HepG2 (cell line): ENCODE measurements around the gene ZNF230. TPM values are rescaled to one million over a fixed set of nuclear protein-coding genes. Genes with fewer than 3 reads are reported as not detected.
A peak's percentile ranks its signal among the peaks of the same experiment; 100 is the strongest.

Experiments used
- EZH2 ChIP-seq: conservative IDR thresholded peaks from 2 replicates; pipeline ENCODE4 v1.6.1; 2012; ENCODE audit warnings: mild to moderate bottlenecking, low read depth, low read length, moderate library complexity
- HNF4G ChIP-seq, 2 experiments: sonication (generic) in 1 of 2; formaldehyde crosslinking in 1 of 2; IDR thresholded peaks; 2 replicates each; pipeline versions ENCODE4 v1.4.0 to v1.6.1; 2011 to 2020; ENCODE audit warnings: borderline replicate concordance in 2 of 2, low read depth in 2 of 2, mild to moderate bottlenecking in 2 of 2, low read length in 1 of 2, missing genetic modification reagents in 1 of 2, moderate library complexity in 1 of 2
- RBFOX2 ChIP-seq: fragments of 200-400 bp; formaldehyde crosslinking; IDR thresholded peaks from 2 replicates; pipeline ENCODE4 v1.6.1; 2017; ENCODE audit warnings: low read depth, mild to moderate bottlenecking, low read length
- RXRA ChIP-seq: sonication (generic); formaldehyde crosslinking; IDR thresholded peaks from 2 replicates; pipeline ENCODE4 v1.5.1; 2020; ENCODE audit warnings: missing genetic modification reagents
- ZBTB42 ChIP-seq: sonication (generic); formaldehyde crosslinking; IDR thresholded peaks from 2 replicates; pipeline ENCODE4 v1.5.0; 2020; ENCODE audit warnings: mild to moderate bottlenecking, missing genetic modification reagents
- ZFP36L2 ChIP-seq: sonication (generic); formaldehyde crosslinking; IDR thresholded peaks from 2 replicates; pipeline ENCODE4 v1.4.0; 2020; ENCODE audit warnings: missing genetic modification reagents
- ZNF263 ChIP-seq: sonication (generic); formaldehyde crosslinking; IDR thresholded peaks from 2 replicates; pipeline ENCODE4 v1.4.0; 2020; ENCODE audit warnings: missing genetic modification reagents
- ZNF501 ChIP-seq: sonication (generic); formaldehyde crosslinking; IDR thresholded peaks from 2 replicates; pipeline ENCODE4 v1.5.1; 2020; ENCODE audit warnings: mild to moderate bottlenecking, moderate library complexity, missing genetic modification reagents
- ZNF607 ChIP-seq: sonication (generic); formaldehyde crosslinking; IDR thresholded peaks from 2 replicates; pipeline ENCODE4 v1.5.1; 2020; ENCODE audit warnings: missing genetic modification reagents, mild to moderate bottlenecking, borderline replicate concordance
- polyA plus RNA-seq, 8 experiments: library from polyadenylated mRNA; depleted of rRNA in 3 of 8; stranded (reverse) in 7 of 8; unstranded in 1 of 8; fragments of >200 nt; fragmentation: Illumina TruSeq in 4 of 8; extraction: Trizol in 4 of 8; gene quantifications; 2 replicates each; pipeline versions ENCODE4 v1.2.1 to v1.2.3, GENCODE V29; 2011 to 2016; ENCODE audit warnings: low read depth in 4 of 8, missing spikeins in 1 of 8, mixed read lengths in 1 of 8; ENCODE audit not compliant: insufficient read depth in 1 of 8
- total RNA-seq, 5 experiments: library from RNA; depleted of rRNA; stranded (reverse); fragments of >200 nt; fragmentation: Illumina TruSeq; extraction: Trizol; gene quantifications; 2 replicates each; pipeline ENCODE4 v1.2.3, GENCODE V29; 2016; ENCODE audit warnings: low read depth in 1 of 5
- TF ChIP-seq, protein P1 (sequence below): sonication (generic); formaldehyde crosslinking; IDR thresholded peaks from 2 replicates; pipeline ENCODE4 v1.9.0; 2021; ENCODE audit warnings: missing genetic modification reagents, borderline replicate concordance
- TF ChIP-seq, protein P2 (sequence below): sonication (generic); formaldehyde crosslinking; IDR thresholded peaks from 2 replicates; pipeline ENCODE4 v1.4.0; 2020; ENCODE audit warnings: missing genetic modification reagents
- TF ChIP-seq, protein P3 (sequence below): sonication (generic); formaldehyde crosslinking; IDR thresholded peaks from 2 replicates; pipeline ENCODE4 v1.5.0; 2020; ENCODE audit warnings: missing genetic modification reagents, mild to moderate bottlenecking, borderline replicate concordance
- TF ChIP-seq, protein P4 (sequence below): IDR thresholded peaks from 2 replicates; pipeline ENCODE4 v1.6.1; 2012; ENCODE audit warnings: inconsistent platforms
- TF ChIP-seq, protein P5 (sequence below): sonication (generic); formaldehyde crosslinking; IDR thresholded peaks from 2 replicates; pipeline ENCODE4 v1.4.0; 2020; ENCODE audit warnings: missing genetic modification reagents, borderline replicate concordance
- TF ChIP-seq, protein P6 (sequence below): sonication (generic); formaldehyde crosslinking; IDR thresholded peaks from 2 replicates; pipeline ENCODE4; 2020; ENCODE audit warnings: missing genetic modification reagents, mild to moderate bottlenecking, borderline replicate concordance

The ZNF230 gene
- total and polyA plus RNA-seq, 2 of the 13 experiments (the other 11 are each of a cell fraction or from before 2014, with no cell fraction given): 2.4 to 5.5 TPM

DNA sequence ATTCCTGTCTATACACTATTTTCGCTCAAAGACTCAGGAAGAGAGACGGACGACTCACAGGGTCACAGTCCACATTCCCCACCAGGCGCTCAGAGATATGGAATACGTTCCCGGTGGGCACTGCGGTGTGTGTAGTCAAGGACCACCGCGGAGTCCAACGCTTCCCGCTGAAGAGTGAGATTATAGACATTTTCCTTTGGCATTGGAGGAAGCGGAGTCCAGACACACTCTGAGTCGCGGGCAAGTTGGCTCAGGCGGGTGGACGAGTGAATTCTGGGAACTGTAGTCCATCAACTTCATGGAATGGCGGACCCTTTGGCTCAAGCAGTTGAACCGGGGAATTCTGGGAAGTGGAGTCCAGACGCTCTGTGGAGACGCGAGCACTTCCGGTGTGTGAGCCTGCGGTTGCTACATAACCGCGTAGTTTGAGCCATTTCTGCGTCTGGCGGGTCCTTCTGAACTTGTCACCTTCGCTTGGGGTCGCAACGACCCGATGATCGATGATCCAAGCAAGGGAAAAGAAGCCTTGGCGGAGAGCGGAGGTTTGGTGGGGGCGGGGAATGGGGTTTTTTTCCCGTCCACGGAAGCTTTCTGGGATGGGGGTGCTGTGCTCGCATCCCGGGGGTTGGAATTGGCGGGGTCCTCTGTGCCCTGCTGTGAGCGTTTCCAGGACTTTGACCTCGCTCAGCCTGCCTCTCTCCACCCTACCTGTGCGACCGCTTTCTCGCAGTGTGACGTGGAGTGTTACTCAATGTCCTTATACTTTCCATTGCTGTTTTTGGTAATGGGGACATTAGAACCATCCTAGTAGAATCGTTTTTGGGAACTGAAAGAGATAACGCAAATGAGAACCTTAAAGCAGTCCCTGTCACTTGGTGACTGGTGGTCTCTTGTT lies at the start of gene ZNF230 (continued):
- TF ChIP-seq, protein P1, sequence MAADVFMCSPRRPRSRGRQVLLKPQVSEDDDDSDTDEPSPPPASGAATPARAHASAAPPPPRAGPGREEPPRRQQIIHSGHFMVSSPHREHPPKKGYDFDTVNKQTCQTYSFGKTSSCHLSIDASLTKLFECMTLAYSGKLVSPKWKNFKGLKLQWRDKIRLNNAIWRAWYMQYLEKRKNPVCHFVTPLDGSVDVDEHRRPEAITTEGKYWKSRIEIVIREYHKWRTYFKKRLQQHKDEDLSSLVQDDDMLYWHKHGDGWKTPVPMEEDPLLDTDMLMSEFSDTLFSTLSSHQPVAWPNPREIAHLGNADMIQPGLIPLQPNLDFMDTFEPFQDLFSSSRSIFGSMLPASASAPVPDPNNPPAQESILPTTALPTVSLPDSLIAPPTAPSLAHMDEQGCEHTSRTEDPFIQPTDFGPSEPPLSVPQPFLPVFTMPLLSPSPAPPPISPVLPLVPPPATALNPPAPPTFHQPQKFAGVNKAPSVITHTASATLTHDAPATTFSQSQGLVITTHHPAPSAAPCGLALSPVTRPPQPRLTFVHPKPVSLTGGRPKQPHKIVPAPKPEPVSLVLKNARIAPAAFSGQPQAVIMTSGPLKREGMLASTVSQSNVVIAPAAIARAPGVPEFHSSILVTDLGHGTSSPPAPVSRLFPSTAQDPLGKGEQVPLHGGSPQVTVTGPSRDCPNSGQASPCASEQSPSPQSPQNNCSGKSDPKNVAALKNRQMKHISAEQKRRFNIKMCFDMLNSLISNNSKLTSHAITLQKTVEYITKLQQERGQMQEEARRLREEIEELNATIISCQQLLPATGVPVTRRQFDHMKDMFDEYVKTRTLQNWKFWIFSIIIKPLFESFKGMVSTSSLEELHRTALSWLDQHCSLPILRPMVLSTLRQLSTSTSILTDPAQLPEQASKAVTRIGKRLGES (CRISPR knock-in tag): no peak
- TF ChIP-seq, protein P2, sequence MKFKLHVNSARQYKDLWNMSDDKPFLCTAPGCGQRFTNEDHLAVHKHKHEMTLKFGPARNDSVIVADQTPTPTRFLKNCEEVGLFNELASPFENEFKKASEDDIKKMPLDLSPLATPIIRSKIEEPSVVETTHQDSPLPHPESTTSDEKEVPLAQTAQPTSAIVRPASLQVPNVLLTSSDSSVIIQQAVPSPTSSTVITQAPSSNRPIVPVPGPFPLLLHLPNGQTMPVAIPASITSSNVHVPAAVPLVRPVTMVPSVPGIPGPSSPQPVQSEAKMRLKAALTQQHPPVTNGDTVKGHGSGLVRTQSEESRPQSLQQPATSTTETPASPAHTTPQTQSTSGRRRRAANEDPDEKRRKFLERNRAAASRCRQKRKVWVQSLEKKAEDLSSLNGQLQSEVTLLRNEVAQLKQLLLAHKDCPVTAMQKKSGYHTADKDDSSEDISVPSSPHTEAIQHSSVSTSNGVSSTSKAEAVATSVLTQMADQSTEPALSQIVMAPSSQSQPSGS: 0 out of 2 replicates have a peak, but pooled peaks have one; percentile 35
- TF ChIP-seq ZNF501 (CRISPR knock-in tag) (peak; percentile 42; the same call in 1 of the 2 replicates), RXRA (CRISPR knock-in tag) (peak; percentile 56; the same call in 1 of the 2 replicates), HNF4G (IDR thresholded peaks at IDR 0.05; ENCODE audit: borderline replicate concordance, low read depth, low read length) (peak; percentile 27), HNF4G (CRISPR knock-in tag; IDR thresholded peaks at IDR 0.05; ENCODE audit: borderline replicate concordance, low read depth) (0 out of 2 replicates have a peak, but pooled peaks have one; percentile 64), RBFOX2 (0 out of 2 replicates have a peak, but pooled peaks have one; percentile 18), ZNF263 (CRISPR knock-in tag) (peak; percentile 45; the same call in 1 of the 2 replicates), EZH2 (no peak), ZNF607 (CRISPR knock-in tag) (no peak), ZBTB42 (CRISPR knock-in tag) (no peak), ZFP36L2 (CRISPR knock-in tag) (no peak)
- TF ChIP-seq, protein P3, sequence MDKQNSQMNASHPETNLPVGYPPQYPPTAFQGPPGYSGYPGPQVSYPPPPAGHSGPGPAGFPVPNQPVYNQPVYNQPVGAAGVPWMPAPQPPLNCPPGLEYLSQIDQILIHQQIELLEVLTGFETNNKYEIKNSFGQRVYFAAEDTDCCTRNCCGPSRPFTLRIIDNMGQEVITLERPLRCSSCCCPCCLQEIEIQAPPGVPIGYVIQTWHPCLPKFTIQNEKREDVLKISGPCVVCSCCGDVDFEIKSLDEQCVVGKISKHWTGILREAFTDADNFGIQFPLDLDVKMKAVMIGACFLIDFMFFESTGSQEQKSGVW (CRISPR knock-in tag): no peak
- TF ChIP-seq, protein P4, sequence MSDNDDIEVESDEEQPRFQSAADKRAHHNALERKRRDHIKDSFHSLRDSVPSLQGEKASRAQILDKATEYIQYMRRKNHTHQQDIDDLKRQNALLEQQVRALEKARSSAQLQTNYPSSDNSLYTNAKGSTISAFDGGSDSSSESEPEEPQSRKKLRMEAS: peak; percentile 52
- TF ChIP-seq, protein P5, sequence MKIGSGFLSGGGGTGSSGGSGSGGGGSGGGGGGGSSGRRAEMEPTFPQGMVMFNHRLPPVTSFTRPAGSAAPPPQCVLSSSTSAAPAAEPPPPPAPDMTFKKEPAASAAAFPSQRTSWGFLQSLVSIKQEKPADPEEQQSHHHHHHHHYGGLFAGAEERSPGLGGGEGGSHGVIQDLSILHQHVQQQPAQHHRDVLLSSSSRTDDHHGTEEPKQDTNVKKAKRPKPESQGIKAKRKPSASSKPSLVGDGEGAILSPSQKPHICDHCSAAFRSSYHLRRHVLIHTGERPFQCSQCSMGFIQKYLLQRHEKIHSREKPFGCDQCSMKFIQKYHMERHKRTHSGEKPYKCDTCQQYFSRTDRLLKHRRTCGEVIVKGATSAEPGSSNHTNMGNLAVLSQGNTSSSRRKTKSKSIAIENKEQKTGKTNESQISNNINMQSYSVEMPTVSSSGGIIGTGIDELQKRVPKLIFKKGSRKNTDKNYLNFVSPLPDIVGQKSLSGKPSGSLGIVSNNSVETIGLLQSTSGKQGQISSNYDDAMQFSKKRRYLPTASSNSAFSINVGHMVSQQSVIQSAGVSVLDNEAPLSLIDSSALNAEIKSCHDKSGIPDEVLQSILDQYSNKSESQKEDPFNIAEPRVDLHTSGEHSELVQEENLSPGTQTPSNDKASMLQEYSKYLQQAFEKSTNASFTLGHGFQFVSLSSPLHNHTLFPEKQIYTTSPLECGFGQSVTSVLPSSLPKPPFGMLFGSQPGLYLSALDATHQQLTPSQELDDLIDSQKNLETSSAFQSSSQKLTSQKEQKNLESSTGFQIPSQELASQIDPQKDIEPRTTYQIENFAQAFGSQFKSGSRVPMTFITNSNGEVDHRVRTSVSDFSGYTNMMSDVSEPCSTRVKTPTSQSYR (CRISPR knock-in tag): no peak
- TF ChIP-seq, protein P6, sequence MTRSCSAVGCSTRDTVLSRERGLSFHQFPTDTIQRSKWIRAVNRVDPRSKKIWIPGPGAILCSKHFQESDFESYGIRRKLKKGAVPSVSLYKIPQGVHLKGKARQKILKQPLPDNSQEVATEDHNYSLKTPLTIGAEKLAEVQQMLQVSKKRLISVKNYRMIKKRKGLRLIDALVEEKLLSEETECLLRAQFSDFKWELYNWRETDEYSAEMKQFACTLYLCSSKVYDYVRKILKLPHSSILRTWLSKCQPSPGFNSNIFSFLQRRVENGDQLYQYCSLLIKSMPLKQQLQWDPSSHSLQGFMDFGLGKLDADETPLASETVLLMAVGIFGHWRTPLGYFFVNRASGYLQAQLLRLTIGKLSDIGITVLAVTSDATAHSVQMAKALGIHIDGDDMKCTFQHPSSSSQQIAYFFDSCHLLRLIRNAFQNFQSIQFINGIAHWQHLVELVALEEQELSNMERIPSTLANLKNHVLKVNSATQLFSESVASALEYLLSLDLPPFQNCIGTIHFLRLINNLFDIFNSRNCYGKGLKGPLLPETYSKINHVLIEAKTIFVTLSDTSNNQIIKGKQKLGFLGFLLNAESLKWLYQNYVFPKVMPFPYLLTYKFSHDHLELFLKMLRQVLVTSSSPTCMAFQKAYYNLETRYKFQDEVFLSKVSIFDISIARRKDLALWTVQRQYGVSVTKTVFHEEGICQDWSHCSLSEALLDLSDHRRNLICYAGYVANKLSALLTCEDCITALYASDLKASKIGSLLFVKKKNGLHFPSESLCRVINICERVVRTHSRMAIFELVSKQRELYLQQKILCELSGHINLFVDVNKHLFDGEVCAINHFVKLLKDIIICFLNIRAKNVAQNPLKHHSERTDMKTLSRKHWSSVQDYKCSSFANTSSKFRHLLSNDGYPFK (CRISPR knock-in tag): peak; percentile 62; the same call in 1 of the 2 replicates
